Natural killer cell (primary cell): ENCODE data around the gene CCDC8. TPM values are rescaled to one million over a fixed set of nuclear protein-coding genes. Genes with fewer than 3 reads are reported as not detected.

Experiments
- ATAC-seq, 3 donors: fragments of 150-1000 bp in 2 of 3; fragments of 200-7000 bp in 1 of 3; cut with Tn5 transposase; 1 replicate in 1 of 3; 2 replicates in 2 of 3; pipeline ENCODE4 v1.10.0; 2021; ENCODE audit warnings: mild to moderate bottlenecking in 2 of 3, moderate library complexity in 2 of 3
- DNase-seq, 2 donors: peaks; one replicate each; pipeline versions ENCODE4 v3.0.0 to v3.0.0-alpha.2; 2013 to 2021; ENCODE audit warnings: mixed read lengths in 1 of 2
- H3K27ac ChIP-seq: one replicate; pipeline ENCODE4 v1.5.1; 2013; ENCODE audit warnings: mild to moderate bottlenecking, low read length
- H3K27me3 ChIP-seq: one replicate; pipeline ENCODE4 v1.6.1; 2013; ENCODE audit warnings: low read length; ENCODE audit not compliant: control insufficient read depth, insufficient read depth
- H3K36me3 ChIP-seq: one replicate; pipeline ENCODE4 v1.6.1; 2013; ENCODE audit warnings: low read length; ENCODE audit not compliant: control insufficient read depth, insufficient read depth
- H3K4me1 ChIP-seq: one replicate; pipeline ENCODE4 v1.6.1; 2013; ENCODE audit warnings: low read length; ENCODE audit not compliant: control insufficient read depth, insufficient read depth
- H3K4me3 ChIP-seq: one replicate; pipeline ENCODE4 v1.5.1; 2013; ENCODE audit warnings: low read length
- H3K9me3 ChIP-seq: one replicate; pipeline ENCODE4 v1.6.1; 2013; ENCODE audit warnings: low read length; ENCODE audit not compliant: control insufficient read depth, insufficient read depth
- H3K27ac Mint-ChIP-seq, 2 donors: one replicate each; pipeline ENCODE4 v1.8.0; 2022; ENCODE audit warnings: mild to moderate bottlenecking in 2 of 2, mixed read lengths in 2 of 2, moderate library complexity in 1 of 2
- H3K27me3 Mint-ChIP-seq, 2 donors: one replicate each; pipeline ENCODE4 v1.8.0; 2022; ENCODE audit warnings: low read depth in 2 of 2, mixed read lengths in 2 of 2
- H3K36me3 Mint-ChIP-seq: one replicate; pipeline ENCODE4 v1.8.0; 2022; ENCODE audit warnings: mixed read lengths
- H3K4me1 Mint-ChIP-seq, 2 donors: one replicate each; pipeline ENCODE4 v1.8.0; 2022; ENCODE audit warnings: mixed read lengths in 2 of 2
- H3K4me3 Mint-ChIP-seq: one replicate; pipeline ENCODE4 v1.8.0; 2022; ENCODE audit warnings: mild to moderate bottlenecking, moderate library complexity, mixed read lengths
- H3K9me3 Mint-ChIP-seq, 2 donors: one replicate each; pipeline ENCODE4 v1.8.0; 2022; ENCODE audit warnings: mixed read lengths in 2 of 2
- WGBS: methylation state at CpG from one replicate; pipeline ENCODE4 v1.1.7; 2013; ENCODE audit warnings: missing lambda C conversion rate; ENCODE audit not compliant: insufficient coverage; 5-methylcytosine and 5-hydroxymethylcytosine counted together
- intact Hi-C: fragments of 100-400 bp; cut with micrococcal nuclease; formaldehyde crosslinking; loops from one replicate; pipeline ENCODE4 v1.14.2; 2022
- total RNA-seq, 4 donors: library from RNA; stranded (reverse); fragments of 120-200 nt in 1 of 4; gene quantifications; one replicate each; pipeline versions ENCODE4 v1.2.3 to v1.2.4, GENCODE V29; 2013 to 2022
- TF ChIP-seq, protein P1 (sequence below): fragments of 200-600 bp; IDR thresholded peaks from one replicate; pipeline ENCODE4 v1.8.0; 2022; ENCODE audit warnings: antibody characterized with exemption

The CCDC8 gene
- total RNA-seq, 3 donors from 2014 or later (not counting 1 experiment from before 2014, with no cell fraction given) = not detected

DNA sequence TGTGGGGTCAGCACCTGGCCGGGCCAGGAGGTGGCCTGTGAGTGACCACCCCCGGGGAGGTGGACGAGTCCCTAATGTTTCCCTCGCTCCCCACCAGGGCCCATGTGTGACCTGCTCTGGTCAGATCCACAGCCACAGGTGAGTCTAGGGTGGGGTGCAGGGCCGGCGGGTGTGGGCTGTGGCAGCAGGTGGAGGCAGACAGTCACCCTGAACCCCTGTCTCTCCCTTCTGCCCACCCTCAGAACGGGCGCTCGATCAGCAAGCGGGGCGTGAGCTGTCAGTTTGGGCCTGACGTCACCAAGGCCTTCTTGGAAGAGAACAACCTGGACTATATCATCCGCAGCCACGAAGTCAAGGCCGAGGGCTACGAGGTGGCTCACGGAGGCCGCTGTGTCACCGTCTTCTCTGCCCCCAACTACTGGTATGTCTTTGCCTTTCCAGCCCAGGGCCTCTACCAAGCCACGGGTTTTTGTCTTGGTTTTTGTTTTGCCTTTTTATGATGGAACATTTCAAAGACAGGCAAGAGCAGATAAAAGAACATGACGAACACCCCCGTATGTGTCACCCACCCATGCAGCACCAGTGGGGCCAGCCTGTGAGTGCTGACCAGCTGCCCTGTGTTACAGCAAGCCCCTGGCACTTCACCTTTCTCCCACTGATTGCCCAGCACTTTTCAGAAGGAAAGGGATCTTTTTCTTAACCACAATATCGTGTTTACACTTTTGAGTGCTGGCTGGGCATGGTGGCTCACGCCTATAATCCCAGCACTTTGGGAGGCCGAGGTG, 24.9 kb downstream of the CCDC8 start:
- H3K27ac ChIP-seq = no peak overlapping the region
- 94% methylated on average over 25 of the region's 25 CpGs for WGBS

DNA sequence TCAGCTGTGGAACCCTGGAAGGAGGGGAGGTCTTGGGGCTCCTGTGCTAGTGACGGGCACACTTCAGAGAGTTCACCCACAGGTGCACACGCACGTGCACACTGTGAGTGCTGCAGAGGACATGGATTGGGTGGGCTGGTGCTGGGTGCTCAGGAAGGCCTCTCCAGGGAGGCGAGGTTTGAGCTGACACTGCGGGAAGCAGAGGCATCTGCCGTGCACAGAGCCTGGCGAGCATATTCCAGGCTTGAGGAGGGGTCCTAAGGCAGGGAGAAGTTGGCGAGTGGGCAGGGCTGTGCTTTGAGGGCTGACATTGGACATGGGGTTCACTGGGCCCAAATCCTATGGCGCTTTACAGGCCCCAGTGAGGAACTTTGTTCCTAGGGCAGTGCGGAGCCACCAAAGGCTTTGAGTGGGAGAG, 25.6 kb downstream of the CCDC8 start:
- H3K27me3 Mint-ChIP-seq = no peaks in the 10 kb centered on the region
- no peak overlapping the region for H3K27ac ChIP-seq
- no peaks in the 10 kb centered on the region for H3K4me1 ChIP-seq
- H3K4me3 ChIP-seq = no peak overlapping the region
- TF ChIP-seq, protein P1, sequence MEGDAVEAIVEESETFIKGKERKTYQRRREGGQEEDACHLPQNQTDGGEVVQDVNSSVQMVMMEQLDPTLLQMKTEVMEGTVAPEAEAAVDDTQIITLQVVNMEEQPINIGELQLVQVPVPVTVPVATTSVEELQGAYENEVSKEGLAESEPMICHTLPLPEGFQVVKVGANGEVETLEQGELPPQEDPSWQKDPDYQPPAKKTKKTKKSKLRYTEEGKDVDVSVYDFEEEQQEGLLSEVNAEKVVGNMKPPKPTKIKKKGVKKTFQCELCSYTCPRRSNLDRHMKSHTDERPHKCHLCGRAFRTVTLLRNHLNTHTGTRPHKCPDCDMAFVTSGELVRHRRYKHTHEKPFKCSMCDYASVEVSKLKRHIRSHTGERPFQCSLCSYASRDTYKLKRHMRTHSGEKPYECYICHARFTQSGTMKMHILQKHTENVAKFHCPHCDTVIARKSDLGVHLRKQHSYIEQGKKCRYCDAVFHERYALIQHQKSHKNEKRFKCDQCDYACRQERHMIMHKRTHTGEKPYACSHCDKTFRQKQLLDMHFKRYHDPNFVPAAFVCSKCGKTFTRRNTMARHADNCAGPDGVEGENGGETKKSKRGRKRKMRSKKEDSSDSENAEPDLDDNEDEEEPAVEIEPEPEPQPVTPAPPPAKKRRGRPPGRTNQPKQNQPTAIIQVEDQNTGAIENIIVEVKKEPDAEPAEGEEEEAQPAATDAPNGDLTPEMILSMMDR = no peak
- WGBS = 98% methylated on average over 10 of the region's 10 CpGs
- no peak for DNase-seq
- ATAC-seq = no peak
- H3K9me3 ChIP-seq = no peaks in the 10 kb centered on the region
- H3K36me3 Mint-ChIP-seq = peaks cover 4% of the 10 kb centered on the region
- H3K4me3 Mint-ChIP-seq = no peak overlapping the region
- no peaks in the 10 kb centered on the region for H3K9me3 Mint-ChIP-seq
- H3K27me3 ChIP-seq = no peaks in the 10 kb centered on the region
- intact Hi-C loops = no loop called here
- H3K36me3 ChIP-seq = peaks cover 81% of the 10 kb centered on the region
- peaks cover 0 to 11% of the 10 kb centered on the region in 2 donors for H3K4me1 Mint-ChIP-seq
- H3K27ac Mint-ChIP-seq = no peak overlapping the region

More for the DNA sequence above, 24.9 kb downstream of the CCDC8 start:
- Histone ChIP-seq H3K27me3 (no peaks in the 10 kb centered on the region), H3K4me3 (no peak overlapping the region), H3K4me1 (no peaks in the 10 kb centered on the region), H3K9me3 (no peaks in the 10 kb centered on the region), H3K36me3 (peaks cover 81% of the 10 kb centered on the region)
- Mint-ChIP-seq H3K27me3 (no peaks in the 10 kb centered on the region), H3K4me1 (peaks cover 0 to 10% of the 10 kb centered on the region in 2 donors), H3K4me3 (no peak overlapping the region), H3K36me3 (no peaks in the 10 kb centered on the region), H3K9me3 (no peaks in the 10 kb centered on the region), H3K27ac (no peak overlapping the region)
- TF ChIP-seq, protein P1 = no peak
- ATAC-seq (no peak), DNase-seq (no peak)
- intact Hi-C loops = no loop called here

DNA sequence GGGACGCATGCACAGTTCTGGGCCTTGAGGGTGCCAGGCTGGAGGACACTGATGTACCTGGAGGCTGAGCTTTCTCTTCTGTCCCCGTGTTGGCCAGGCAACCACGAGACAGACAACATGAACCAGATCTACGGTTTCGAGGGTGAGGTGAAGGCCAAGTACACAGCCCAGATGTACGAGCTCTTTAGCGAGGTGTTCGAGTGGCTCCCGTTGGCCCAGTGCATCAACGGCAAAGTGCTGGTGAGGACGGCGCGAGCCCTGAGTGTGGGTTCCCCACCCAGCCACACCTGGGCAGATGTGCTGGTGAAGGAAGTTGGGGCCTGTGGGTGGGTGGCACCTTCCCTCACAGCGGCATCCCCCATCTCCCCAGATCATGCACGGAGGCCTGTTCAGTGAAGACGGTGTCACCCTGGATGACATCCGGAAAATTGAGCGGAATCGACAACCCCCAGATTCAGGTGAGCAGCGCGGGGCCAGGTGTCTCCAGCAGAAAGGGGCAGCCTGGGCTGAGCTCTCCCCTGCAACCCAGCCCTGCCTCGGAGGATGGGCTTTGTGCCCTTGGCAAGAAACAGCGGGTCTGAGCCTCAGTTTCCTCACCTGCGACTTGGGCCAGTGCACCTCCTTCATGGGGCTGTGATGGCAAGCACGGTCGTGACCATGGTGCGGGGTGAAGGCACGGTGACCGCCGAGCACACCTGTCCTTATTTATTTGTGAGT, 26.2 kb downstream of the CCDC8 start:
- H3K9me3 ChIP-seq = no peaks in the 10 kb centered on the region
- no peak for ATAC-seq
- no peaks in the 10 kb centered on the region for H3K4me1 ChIP-seq
- peaks cover 10% of the 10 kb centered on the region for H3K36me3 Mint-ChIP-seq
- DNase-seq = no peak
- intact Hi-C loops = no loop called here
- H3K4me3 Mint-ChIP-seq = no peak overlapping the region
- no peak overlapping the region for H3K27ac Mint-ChIP-seq
- H3K27me3 Mint-ChIP-seq = no peaks in the 10 kb centered on the region
- WGBS = 96% methylated on average over 30 of the region's 30 CpGs
- no peak overlapping the region for H3K27ac ChIP-seq
- no peak overlapping the region for H3K4me3 ChIP-seq
- H3K4me1 Mint-ChIP-seq = peaks cover 0 to 17% of the 10 kb centered on the region in 2 donors
- H3K9me3 Mint-ChIP-seq = no peaks in the 10 kb centered on the region
- H3K36me3 ChIP-seq = peaks cover 86% of the 10 kb centered on the region
- TF ChIP-seq, protein P1 = no peak
- H3K27me3 ChIP-seq = no peaks in the 10 kb centered on the region
